Measurements from ENCODE around the gene TTBK1.
"Not testable (repeated sequence)": the region's sequence is repeated elsewhere in the genome, so short reads cannot be mapped to it uniquely, and the experiment has no call there.

Gene TTBK1

DNA sequence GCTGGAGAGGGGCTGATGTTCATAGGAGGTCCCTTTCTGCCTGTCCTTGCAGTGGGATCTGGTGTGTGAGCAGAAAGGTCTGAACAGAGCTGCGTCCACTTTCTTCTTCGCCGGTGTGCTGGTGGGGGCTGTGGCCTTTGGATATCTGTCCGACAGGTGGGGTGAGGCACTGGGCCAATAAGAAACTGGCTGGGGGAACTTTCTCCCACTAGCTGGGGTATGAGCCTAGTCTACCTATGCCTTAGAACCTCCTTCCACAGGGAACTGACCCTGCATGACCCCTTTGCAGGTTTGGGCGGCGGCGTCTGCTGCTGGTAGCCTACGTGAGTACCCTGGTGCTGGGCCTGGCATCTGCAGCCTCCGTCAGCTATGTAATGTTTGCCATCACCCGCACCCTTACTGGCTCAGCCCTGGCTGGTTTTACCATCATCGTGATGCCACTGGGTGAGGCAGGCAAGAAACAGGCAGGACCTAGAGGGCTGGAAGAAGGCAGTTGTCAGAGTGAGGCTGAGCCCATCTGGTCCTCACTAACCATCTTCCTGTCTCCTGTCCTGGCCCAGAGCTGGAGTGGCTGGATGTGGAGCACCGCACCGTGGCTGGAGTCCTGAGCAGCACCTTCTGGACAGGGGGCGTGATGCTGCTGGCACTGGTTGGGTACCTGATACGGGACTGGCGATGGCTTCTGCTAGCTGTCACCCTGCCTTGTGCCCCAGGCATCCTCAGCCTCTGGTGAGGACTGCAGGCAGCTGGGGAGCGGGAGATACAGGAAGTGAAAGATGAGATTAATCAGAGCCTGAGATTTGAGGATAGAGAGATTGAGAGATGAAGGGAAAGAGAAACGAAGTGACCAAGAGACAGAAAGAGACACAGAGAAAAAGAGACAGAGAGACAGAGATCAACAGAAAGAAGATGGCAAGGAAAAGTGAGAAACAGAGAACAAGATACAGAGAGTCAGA lies 56.3 kb downstream of the TTBK1 start:
- Mint-ChIP-seq H3K4me3 (no peak overlapping the region), H3K27me3 (peaks cover 8% of the 10 kb centered on the region), H3K36me3 (no peaks in the 10 kb centered on the region), H3K27ac (no peak overlapping the region), H3K9me3 (no peaks in the 10 kb centered on the region), H3K4me1 (peaks cover 4% of the 10 kb centered on the region)
- ATAC-seq (ENCODE audit: low read depth) = peak; percentile 34
- DNase-seq (ENCODE audit: low spot score in 2 of 2) = no peak

DNA sequence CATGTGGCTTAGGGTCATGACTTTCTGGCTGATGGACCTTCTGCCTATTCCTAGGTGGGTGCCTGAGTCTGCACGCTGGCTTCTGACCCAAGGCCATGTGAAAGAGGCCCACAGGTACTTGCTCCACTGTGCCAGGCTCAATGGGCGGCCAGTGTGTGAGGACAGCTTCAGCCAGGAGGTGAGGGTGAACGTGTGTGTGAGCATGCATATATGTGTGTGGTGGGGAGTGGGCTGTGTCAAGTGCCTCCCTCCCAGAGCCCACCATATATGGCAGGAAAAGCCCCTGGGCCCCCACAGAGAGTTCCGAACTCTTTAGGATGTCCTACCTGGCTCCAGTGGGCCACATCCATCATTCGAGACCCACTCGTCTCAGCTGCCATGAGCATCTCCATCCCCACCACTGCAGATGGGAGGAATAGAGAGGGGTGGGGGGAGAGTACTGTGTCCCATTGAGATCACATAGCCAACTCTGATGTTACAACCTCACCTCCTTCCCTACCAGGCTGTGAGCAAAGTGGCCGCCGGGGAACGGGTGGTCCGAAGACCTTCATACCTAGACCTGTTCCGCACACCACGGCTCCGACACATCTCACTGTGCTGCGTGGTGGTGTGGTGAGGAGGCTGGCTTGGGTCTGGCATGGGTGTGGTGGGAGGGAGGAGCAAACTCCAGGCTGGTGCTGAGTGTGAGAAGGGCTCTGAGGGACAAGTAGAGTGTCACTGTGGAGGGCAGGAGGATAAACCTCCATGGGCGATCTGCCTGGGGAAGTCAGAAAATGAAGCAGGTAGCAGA lies 58.0 kb downstream of the TTBK1 start:
- no peak overlapping the region for H3K27ac Mint-ChIP-seq
- peaks cover 4% of the 10 kb centered on the region for H3K4me1 Mint-ChIP-seq
- peaks cover 8% of the 10 kb centered on the region for H3K27me3 Mint-ChIP-seq

DNA sequence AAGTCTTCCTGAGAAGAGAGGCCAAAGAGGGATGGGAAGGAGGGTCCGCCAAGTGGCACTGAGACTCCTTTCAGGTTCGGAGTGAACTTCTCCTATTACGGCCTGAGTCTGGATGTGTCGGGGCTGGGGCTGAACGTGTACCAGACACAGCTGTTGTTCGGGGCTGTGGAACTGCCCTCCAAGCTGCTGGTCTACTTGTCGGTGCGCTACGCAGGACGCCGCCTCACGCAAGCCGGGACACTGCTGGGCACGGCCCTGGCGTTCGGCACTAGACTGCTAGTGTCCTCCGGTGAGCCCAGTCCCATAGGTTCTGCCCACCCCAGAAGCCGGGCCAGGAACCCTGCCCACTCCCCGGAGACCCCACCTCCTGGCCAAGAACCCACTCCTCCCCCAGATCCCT lies 58.8 kb downstream of the TTBK1 start:
- no peaks in the 10 kb centered on the region for H3K36me3 Mint-ChIP-seq
- ATAC-seq (ENCODE audit: low read depth) (no peak), DNase-seq (ENCODE audit: low spot score in 2 of 2) (no peak)
- H3K27me3 Mint-ChIP-seq = peaks cover 6% of the 10 kb centered on the region
- no peaks in the 10 kb centered on the region for H3K9me3 Mint-ChIP-seq
- no peak overlapping the region for H3K4me3 Mint-ChIP-seq
- H3K4me1 Mint-ChIP-seq = peaks cover 4% of the 10 kb centered on the region
- H3K27ac Mint-ChIP-seq = no peak overlapping the region

More for the DNA sequence above, 58.0 kb downstream of the TTBK1 start:
- Mint-ChIP-seq H3K36me3 (no peaks in the 10 kb centered on the region), H3K4me3 (no peak overlapping the region), H3K9me3 (no peaks in the 10 kb centered on the region)
- no peak for DNase-seq (ENCODE audit: low spot score in 2 of 2)
- no peak for ATAC-seq (ENCODE audit: low read depth)

DNA sequence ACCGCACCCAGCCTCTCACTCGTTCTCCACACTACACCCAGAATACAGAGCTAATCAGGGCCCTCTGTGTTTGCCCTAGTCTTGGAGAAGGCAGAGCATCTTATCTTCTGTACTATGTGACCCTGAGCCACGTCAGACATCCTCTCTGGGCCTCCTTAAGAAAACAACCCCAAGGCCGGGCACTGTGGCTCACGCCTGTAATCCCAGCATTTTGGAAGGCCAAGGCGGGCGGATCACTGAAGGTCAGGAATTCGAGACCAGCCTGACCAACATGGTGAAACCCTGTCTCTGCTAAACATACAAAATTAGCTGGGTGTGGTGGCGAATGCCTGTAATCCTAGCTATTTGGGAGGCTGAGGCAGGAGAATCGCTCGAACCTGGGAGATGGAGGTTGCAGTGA lies 59.7 kb downstream of the TTBK1 start:
- not testable (repeated sequence) for H3K9me3 Mint-ChIP-seq; H3K4me3 Mint-ChIP-seq; ATAC-seq (ENCODE audit: low read depth); H3K27ac Mint-ChIP-seq; H3K4me1 Mint-ChIP-seq; H3K27me3 Mint-ChIP-seq; H3K36me3 Mint-ChIP-seq; DNase-seq (ENCODE audit: low spot score in 2 of 2)

DNA sequence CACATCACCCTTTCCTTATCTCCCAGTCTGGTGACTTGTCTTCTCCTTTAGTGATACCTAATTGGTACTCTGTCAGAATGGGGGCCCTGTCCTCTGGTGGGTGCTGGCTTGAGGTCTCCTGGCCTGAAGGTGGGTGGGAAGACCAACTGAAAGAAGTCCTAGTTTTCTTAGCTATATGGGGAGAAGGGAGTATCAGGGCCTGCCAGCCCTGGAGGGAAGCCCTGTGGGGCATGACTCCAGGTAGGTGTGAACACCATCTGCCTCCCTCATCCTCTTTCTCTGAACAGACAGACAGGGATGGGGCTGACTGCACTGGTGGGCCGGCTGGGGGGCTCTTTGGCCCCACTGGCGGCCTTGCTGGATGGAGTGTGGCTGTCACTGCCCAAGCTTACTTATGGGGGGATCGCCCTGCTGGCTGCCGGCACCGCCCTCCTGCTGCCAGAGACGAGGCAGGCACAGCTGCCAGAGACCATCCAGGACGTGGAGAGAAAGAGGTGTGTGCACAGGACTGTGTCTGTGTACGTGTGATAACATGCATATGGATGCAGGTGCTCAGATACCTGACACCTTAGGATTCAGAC lies 60.6 kb downstream of the TTBK1 start:
- Mint-ChIP-seq H3K27me3 (peaks cover 4% of the 10 kb centered on the region), H3K36me3 (no peaks in the 10 kb centered on the region), H3K4me1 (peaks cover 10% of the 10 kb centered on the region), H3K27ac (no peak overlapping the region), H3K4me3 (no peak overlapping the region), H3K9me3 (no peaks in the 10 kb centered on the region)
- DNase-seq (ENCODE audit: low spot score in 2 of 2) (no peak), ATAC-seq (ENCODE audit: low read depth) (no peak)

DNA sequence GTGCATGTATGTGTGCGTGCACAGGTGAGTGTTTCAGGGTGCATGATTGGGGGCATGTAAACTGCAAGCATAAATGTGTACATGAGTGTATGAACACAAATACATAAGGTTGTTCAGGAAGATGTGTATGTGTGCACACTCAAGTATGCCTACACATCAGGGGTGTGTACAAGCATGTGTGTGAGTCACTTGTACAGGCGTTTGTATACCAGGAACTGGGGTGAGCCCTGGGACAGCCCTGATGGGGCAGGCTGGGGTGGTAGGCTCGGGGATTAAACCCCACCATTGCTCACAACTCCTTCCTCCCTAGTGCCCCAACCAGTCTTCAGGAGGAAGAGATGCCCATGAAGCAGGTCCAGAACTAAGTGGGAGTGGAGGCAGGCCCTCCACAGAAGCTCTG lies 61.1 kb downstream of the TTBK1 start:
- DNase-seq (ENCODE audit: low spot score in 2 of 2) = no peak
- Mint-ChIP-seq H3K4me1 (peaks cover 11% of the 10 kb centered on the region), H3K27me3 (peaks cover 4% of the 10 kb centered on the region), H3K9me3 (no peaks in the 10 kb centered on the region), H3K4me3 (no peak overlapping the region), H3K36me3 (no peaks in the 10 kb centered on the region), H3K27ac (no peak overlapping the region)
- no peak for ATAC-seq (ENCODE audit: low read depth)

DNA sequence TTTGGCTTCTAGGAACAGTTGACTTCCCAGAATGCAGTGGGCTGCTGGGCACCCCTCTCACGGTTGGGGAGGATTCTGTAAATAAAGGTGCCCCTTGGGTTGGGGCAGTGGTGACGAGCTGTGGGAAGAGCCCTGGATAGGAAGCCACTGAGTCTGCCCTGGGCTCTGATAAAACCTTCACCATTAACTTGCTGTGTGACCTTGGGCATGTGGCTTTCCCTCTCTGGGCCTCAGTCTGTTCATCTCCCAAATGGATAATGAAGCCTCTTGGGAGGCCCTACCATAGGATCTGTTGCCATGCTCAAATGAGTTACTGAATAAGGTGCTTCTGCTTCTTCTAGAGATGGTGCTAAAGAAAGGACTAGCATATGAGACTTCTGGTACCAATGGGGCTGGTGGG lies 61.6 kb downstream of the TTBK1 start:
- Mint-ChIP-seq H3K4me1 (peaks cover 10% of the 10 kb centered on the region), H3K9me3 (no peaks in the 10 kb centered on the region), H3K27me3 (peaks cover 4% of the 10 kb centered on the region), H3K36me3 (no peaks in the 10 kb centered on the region), H3K27ac (no peak overlapping the region), H3K4me3 (no peak overlapping the region)
- ATAC-seq (ENCODE audit: low read depth) (no peak), DNase-seq (ENCODE audit: low spot score in 2 of 2) (no peak)

DNA sequence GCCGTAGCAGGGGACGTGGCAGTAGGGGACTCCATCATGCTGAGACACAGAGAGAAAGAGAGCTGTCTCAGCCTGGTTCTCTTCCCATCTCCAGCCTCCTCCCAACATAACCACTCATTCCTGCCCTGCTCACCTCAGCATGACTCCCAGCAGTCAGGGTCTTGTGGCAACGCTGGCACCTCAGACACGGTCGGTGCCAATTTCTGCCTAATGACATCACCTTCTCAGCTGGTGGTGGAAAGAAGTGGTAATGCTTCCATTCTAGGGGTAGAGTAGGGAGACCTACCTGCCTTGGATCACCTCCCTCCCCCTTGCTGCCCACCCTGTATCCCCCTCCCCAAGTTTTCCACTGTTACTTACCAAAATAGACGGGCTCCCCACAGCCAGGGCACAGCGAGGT lies 62.8 kb downstream of the TTBK1 start:
- Mint-ChIP-seq H3K27me3 (peaks cover 1% of the 10 kb centered on the region), H3K4me3 (no peak overlapping the region), H3K9me3 (no peaks in the 10 kb centered on the region), H3K27ac (no peak overlapping the region), H3K36me3 (no peaks in the 10 kb centered on the region), H3K4me1 (peaks cover 12% of the 10 kb centered on the region)
- ATAC-seq (ENCODE audit: low read depth) (no peak), DNase-seq (ENCODE audit: low spot score in 2 of 2) (no peak)

DNA sequence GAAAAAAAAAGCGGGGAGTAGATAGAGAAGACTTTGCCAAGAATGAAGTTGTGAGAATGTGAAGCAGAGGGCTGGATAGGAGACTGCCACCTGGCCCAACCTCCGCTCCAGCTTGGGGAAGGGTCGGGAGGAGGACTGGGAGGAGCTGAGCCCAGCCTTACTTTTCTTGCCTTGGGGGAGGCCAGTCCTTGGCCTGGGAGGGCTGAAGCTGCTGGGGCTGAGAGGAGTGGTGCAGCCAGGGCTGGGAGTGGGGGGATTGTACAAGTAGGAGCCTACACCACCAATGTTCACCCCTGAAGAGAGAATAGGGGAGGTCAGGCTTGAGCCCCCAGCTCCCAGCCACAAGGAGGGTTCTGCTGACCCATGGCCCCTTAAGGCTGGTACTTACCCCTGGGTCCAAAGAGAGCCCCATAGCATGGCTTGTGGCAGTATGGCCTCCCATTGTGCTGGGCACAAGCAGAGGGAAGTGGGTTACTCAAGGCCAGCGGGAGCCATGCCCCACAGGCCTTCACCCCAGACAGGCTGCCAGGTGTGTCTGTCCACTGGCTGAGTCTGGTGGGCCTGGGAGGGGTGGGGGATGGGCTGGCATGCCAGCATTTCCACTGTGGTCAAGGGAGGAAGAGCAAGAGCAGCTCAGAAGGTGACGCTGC lies 64.3 kb downstream of the TTBK1 start:
- ATAC-seq (ENCODE audit: low read depth) = no peak
- Mint-ChIP-seq H3K4me1 (peaks cover 15% of the 10 kb centered on the region), H3K27ac (no peak overlapping the region), H3K36me3 (no peaks in the 10 kb centered on the region), H3K9me3 (no peaks in the 10 kb centered on the region), H3K4me3 (peak overlapping the region; percentile 84), H3K27me3 (no peaks in the 10 kb centered on the region)
- no peak for DNase-seq (ENCODE audit: low spot score in 2 of 2)

DNA sequence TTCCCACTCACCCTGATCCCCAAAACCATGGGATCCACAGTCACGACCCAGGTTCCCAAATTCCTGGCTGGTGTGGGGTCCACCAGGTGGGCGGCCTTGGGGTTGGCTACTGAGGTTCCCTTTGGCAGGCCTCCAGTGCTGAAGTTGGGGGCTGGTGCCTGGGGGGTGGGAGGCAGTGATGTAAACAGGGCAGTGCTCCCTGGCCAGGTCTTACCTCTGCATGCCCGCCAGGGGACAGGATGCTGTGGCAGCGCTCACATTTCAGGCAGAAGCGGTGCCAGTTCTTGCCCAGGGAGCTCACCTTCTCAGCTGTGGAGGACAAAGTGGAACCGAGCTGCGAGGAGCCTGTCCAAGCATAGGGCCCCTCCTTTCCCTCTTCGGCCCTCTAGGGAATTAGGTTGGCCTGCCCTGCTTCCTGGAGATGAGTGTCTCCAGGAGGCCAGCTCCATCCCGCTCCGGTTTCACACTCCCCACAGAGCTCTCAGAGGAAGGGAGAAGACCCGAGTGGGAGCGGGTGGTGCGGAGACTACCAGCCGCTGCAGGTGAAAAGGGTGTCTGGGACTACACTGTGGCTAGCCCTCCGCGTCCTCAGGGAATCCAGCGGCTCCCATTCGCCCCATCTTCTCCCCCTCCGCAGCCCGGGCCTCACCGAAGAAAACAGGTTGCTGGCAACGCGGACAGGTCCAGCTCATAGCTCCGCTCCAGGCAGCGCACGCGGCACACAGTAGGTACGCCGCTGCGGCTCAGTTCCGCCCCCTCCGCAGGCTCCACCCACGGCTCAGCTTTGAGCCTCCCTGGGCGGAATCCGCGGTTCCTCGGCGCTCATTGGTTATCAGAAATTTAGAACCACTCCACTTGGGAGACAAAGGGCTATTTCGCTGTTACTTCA lies 65.1 kb downstream of the TTBK1 start, which contains the start of gene CRIP3:
CRIP3 (minus strand) TSS at position 726 of the 889 bp plus-strand sequence; CDS start at position 692, 34 bp downstream.
- Mint-ChIP-seq H3K4me1 (peaks cover 21% of the 10 kb centered on the region), H3K4me3 (peak within 1 kb of the TSS; percentile 84), H3K36me3 (no peaks in the 10 kb centered on the region), H3K27ac (no peak within 1 kb of the TSS), H3K9me3 (no peaks in the 10 kb centered on the region), H3K27me3 (no peaks in the 10 kb centered on the region)
- ATAC-seq (ENCODE audit: low read depth) (peak; percentile 81), DNase-seq (ENCODE audit: low spot score in 2 of 2) (peak; percentile 51 to 54)

DNA sequence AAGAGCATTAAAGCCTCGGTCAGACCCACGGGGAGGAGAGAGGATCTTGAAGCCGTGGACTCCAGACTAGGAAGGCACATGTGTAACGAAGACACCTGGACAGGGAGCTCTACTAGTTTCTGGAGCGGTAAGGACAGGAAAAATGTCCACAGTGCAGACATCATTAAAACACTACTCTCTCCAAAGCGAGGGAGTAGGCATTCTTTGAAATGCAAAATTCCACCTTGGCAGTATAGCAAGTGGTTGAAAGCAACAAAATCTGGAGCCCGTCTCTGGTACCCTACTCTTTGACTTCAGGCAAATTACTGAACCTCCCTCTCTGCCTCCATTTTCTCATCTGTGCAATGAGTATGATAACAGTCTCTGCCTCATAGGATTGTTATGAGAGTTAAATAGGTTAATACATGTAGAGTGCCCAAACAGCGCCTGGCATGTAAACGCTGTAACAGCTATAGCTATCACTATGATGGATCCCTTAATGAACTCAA lies 65.8 kb downstream of the TTBK1 start:
- Mint-ChIP-seq H3K27ac (no peak overlapping the region), H3K9me3 (no peaks in the 10 kb centered on the region), H3K4me1 (peaks cover 26% of the 10 kb centered on the region), H3K27me3 (no peaks in the 10 kb centered on the region), H3K36me3 (no peaks in the 10 kb centered on the region), H3K4me3 (peak overlapping the region; percentile 84)
- ATAC-seq (ENCODE audit: low read depth) (no peak), DNase-seq (ENCODE audit: low spot score in 2 of 2) (no peak)

DNA sequence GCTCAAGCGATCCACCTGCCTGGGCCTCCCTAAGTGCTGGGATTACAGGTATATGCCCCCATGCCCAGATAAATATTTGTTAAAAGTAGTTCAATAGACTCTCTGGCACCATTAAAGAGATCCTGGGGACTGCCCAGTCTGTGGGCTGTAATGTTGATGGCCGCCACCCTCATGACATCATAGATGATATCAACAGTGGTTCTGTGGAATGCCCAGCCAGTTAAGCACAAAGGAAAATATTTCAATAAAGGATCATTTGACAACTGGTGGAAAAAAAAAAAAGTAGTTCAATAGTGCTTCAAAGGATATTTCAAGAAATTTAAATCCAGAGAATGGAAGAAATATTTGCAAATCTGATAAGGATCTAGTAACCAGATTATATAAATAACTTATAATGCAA lies 66.9 kb downstream of the TTBK1 start:
- no peaks in the 10 kb centered on the region for H3K27me3 Mint-ChIP-seq
- H3K27ac Mint-ChIP-seq = no peak overlapping the region
- ATAC-seq (ENCODE audit: low read depth) (no peak), DNase-seq (ENCODE audit: low spot score in 2 of 2) (no peak)
- H3K4me3 Mint-ChIP-seq = no peak overlapping the region
- H3K36me3 Mint-ChIP-seq = no peaks in the 10 kb centered on the region
- no peaks in the 10 kb centered on the region for H3K9me3 Mint-ChIP-seq
- peaks cover 29% of the 10 kb centered on the region for H3K4me1 Mint-ChIP-seq

DNA sequence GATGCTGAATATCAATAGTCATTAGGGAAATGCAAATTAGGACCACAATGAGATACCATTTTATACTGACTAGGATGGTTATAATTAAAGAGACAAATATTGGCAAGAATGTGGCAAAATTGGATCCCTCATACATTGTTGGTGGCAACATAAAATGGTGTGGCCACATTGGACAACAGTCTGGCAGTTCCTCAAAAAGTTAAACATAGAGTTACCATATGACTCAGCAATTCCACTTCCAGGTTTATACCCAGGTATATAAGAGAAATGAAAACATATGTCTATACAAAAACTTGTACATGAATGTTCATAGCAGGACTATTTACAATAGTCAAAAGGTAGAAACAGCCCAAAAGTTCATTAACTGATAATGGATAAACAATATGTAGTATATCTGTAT lies 67.3 kb downstream of the TTBK1 start:
- H3K27me3 Mint-ChIP-seq = no peaks in the 10 kb centered on the region
- H3K9me3 Mint-ChIP-seq = no peaks in the 10 kb centered on the region
- H3K4me1 Mint-ChIP-seq = peaks cover 33% of the 10 kb centered on the region
- ATAC-seq (ENCODE audit: low read depth) (no peak), DNase-seq (ENCODE audit: low spot score in 2 of 2) (no peak)
- H3K27ac Mint-ChIP-seq = no peak overlapping the region
- H3K4me3 Mint-ChIP-seq = no peak overlapping the region
- H3K36me3 Mint-ChIP-seq = no peaks in the 10 kb centered on the region
